IMR-90 (cell line): Measurements from ENCODE around the gene MDC1. TPM values are rescaled to one million over a fixed set of nuclear protein-coding genes. Genes with fewer than 3 reads are reported as not detected.

Source experiments
- CTCF ChIP-seq: conservative IDR thresholded peaks from 2 replicates; pipeline ENCODE4 v1.5.1; 2012; ENCODE audit warnings: mild to moderate bottlenecking, low read depth, low read length, improper control_type of control experiment
- MXI1 ChIP-seq: IDR thresholded peaks from 2 replicates; pipeline ENCODE4 v1.6.1; 2012; ENCODE audit warnings: low read depth, mild to moderate bottlenecking, low read length, moderate library complexity, borderline replicate concordance
- polyA plus RNA-seq, 3 experiments: library from polyadenylated mRNA; depleted of rRNA; stranded (reverse); fragments of >200 nt; gene quantifications; 2 replicates each; pipeline ENCODE4 v1.2.3, GENCODE V29; 2012; ENCODE audit warnings: low replicate concordance in 1 of 3
- total RNA-seq: library from RNA; depleted of rRNA; stranded (reverse); fragments of >200 nt; gene quantifications from 2 replicates; pipeline ENCODE4 v1.2.3, GENCODE V29; 2012

The MDC1 gene
- total and polyA plus RNA-seq, 2 of the 4 experiments (the other 2 are of a cell fraction) = 4.5 to 12.1 TPM

DNA sequence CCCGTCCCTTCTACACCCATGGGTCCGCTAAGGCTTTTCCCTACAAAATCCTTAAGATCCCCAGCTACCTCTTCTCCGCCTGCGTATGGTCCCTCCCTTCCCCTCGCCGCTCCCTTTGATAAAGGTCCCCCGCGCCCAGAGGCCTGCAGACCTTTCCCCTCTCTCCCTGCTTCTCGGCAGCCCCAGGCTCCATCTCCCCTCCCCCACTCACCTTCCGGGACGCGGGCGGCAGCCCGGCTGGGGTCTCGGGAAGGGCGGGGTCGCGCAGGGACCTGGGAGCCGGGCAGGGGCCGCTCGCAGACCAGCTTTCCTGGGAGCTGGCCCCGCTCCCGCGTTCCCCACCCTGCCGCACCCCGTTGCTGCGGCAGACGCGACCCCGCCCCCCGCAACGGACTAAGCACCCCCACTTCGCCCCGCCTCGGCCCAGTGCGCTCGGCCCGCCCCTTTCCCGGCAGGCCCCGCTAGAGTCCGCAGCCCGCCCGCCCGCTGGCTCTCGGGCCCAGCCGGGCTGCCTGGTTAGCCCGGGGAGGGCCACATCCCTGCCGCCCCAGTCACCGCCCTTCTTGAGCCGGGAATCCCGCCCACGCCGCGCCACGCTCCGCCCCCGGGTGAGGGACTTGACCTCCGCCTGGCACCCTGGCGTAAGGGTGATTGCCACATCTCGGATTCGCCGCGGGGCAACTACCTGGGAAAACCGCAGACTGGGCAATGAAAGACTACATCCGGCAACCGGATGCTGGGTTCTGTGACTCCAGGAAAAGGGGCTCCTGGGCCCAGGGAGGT is 25.4 kb upstream of the MDC1 start, which contains the start of gene FLOT1 (continued):
- TF ChIP-seq CTCF (no peak), MXI1 (no peak; the same call in 1 of the 2 replicates)
